ENCODE data around the gene P4HA2.

The P4HA2 gene

DNA sequence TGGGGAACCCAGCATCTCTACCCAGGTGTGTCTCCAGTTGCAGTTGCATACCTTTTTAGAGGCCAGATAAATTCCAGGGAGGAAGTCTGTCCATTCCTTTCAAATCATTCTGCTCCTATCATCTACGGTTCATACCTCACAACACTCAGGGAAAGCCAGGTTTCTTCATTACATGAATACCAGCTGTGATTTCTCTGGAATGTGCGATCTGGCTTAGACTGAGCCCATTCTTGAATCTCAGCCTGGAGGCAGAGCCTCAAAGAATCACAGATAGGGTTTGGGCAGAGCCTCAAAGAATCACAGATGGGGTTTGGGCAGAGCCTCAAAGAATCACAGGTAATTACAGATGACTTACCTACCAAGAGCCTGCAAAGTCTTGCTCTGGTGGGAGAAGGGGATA, 7.2 kb downstream of the P4HA2 start:
- no peaks in the 10 kb centered on the region for H3K9me3 ChIP-seq (ENCODE audit: insufficient read depth, low read depth, low read length)
- H3K9ac ChIP-seq (ENCODE audit: low read depth, low read length, poor library complexity, severe bottlenecking) = no peak overlapping the region
- H4K20me1 ChIP-seq (ENCODE audit: insufficient read depth, low read length, poor library complexity, severe bottlenecking) = no peaks in the 10 kb centered on the region
- H3K27me3 ChIP-seq (ENCODE audit: insufficient read depth, low read length, poor library complexity, severe bottlenecking) = no peaks in the 10 kb centered on the region
- H3K9me2 ChIP-seq (replicated peaks; ENCODE audit: low read depth, low read length) = no peaks in the 10 kb centered on the region
- no peaks in the 10 kb centered on the region for H3F3A ChIP-seq (ENCODE audit: low read depth)
- no peak overlapping the region for H3K4me2 ChIP-seq (ENCODE audit: low read depth, low read length, poor library complexity, severe bottlenecking)
- no peak for TF ChIP-seq EZH2phosphoT487 (IDR thresholded peaks at IDR 0.05; ENCODE audit: borderline replicate concordance)
- TF ChIP-seq, protein P1, sequence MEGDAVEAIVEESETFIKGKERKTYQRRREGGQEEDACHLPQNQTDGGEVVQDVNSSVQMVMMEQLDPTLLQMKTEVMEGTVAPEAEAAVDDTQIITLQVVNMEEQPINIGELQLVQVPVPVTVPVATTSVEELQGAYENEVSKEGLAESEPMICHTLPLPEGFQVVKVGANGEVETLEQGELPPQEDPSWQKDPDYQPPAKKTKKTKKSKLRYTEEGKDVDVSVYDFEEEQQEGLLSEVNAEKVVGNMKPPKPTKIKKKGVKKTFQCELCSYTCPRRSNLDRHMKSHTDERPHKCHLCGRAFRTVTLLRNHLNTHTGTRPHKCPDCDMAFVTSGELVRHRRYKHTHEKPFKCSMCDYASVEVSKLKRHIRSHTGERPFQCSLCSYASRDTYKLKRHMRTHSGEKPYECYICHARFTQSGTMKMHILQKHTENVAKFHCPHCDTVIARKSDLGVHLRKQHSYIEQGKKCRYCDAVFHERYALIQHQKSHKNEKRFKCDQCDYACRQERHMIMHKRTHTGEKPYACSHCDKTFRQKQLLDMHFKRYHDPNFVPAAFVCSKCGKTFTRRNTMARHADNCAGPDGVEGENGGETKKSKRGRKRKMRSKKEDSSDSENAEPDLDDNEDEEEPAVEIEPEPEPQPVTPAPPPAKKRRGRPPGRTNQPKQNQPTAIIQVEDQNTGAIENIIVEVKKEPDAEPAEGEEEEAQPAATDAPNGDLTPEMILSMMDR (conservative IDR thresholded peaks at IDR 0.05; ENCODE audit: low read length) = no peak
- no peaks in the 10 kb centered on the region for H3K79me2 ChIP-seq (ENCODE audit: insufficient read depth, low read length)
- no peaks in the 10 kb centered on the region for H3K36me3 ChIP-seq (ENCODE audit: insufficient read depth, low read length)
- no peak overlapping the region for H2AFZ ChIP-seq (ENCODE audit: low read length)
- peaks cover 5% of the 10 kb centered on the region for H3K4me1 ChIP-seq (ENCODE audit: insufficient read depth, low read length, poor library complexity, severe bottlenecking)
- H3K4me3 ChIP-seq (ENCODE audit: low read length, poor library complexity, severe bottlenecking) = no peak overlapping the region

DNA sequence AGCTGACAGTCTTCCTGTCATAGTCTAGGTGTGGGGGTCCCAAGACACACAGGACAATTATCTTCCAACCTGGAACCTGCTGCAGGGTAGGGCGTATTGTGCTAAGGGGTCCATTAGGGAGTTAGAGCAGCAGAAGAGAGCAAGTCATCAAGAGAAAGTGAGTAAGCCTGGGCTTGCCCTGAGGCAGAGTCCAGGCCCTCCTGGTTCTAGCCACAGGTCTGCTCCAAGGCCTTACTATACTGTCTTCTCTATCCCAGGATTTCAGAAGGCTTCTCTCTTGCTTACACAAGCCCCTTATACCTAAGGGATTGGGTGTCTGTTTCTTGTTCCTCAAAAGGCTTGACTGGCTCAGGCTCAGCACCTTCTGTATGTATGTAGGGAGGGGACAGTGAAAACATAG, 7.7 kb downstream of the P4HA2 start:
- H2AFZ ChIP-seq (ENCODE audit: low read length) = no peak overlapping the region
- no peak overlapping the region for H3K4me3 ChIP-seq (ENCODE audit: low read length, poor library complexity, severe bottlenecking)
- no peaks in the 10 kb centered on the region for H3F3A ChIP-seq (ENCODE audit: low read depth)
- no peaks in the 10 kb centered on the region for H3K9me3 ChIP-seq (ENCODE audit: insufficient read depth, low read depth, low read length)
- H3K9me2 ChIP-seq (replicated peaks; ENCODE audit: low read depth, low read length) = no peaks in the 10 kb centered on the region
- no peaks in the 10 kb centered on the region for H3K79me2 ChIP-seq (ENCODE audit: insufficient read depth, low read length)
- no peaks in the 10 kb centered on the region for H3K36me3 ChIP-seq (ENCODE audit: insufficient read depth, low read length)
- no peak overlapping the region for H3K4me2 ChIP-seq (ENCODE audit: low read depth, low read length, poor library complexity, severe bottlenecking)
- no peak overlapping the region for H3K9ac ChIP-seq (ENCODE audit: low read depth, low read length, poor library complexity, severe bottlenecking)
- TF ChIP-seq, protein P1 (conservative IDR thresholded peaks at IDR 0.05; ENCODE audit: low read length) = no peak
- no peak for TF ChIP-seq EZH2phosphoT487 (IDR thresholded peaks at IDR 0.05; ENCODE audit: borderline replicate concordance)
- H4K20me1 ChIP-seq (ENCODE audit: insufficient read depth, low read length, poor library complexity, severe bottlenecking) = no peaks in the 10 kb centered on the region
- no peaks in the 10 kb centered on the region for H3K27me3 ChIP-seq (ENCODE audit: insufficient read depth, low read length, poor library complexity, severe bottlenecking)
- H3K4me1 ChIP-seq (ENCODE audit: insufficient read depth, low read length, poor library complexity, severe bottlenecking) = no peaks in the 10 kb centered on the region

DNA sequence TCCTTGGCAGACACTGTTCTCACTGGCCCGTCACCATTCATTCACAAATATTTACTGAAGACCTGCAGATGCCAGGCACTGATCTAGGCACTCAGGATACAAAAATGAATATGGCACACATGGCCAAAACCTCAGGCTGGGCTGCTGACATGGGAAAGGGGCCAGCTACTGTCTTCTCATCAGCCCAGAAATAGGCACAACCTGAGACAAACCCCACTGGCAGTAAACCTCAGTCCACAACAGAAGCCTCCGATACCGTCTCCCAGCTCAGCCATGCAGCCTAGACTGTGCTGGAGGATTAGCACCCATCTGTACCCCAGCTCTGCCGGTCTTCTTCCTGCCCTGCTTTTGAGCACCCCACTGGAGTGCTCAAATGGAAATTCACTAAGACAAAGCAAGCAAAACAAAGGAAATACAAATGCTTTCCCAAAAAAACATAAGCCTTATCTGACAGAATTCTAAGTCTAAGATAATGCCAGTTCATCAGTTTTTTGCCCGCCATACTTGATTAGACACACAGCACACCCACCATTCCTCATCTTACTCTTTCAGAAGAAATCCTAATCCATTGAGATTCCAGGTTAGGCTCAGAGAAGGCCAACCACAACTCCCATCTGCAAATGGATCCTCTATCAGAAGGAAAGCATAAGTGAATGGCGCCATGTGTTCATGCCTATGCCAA, 8.2 kb downstream of the P4HA2 start:
- no peaks in the 10 kb centered on the region for H3K9me3 ChIP-seq (ENCODE audit: insufficient read depth, low read depth, low read length)
- H2AFZ ChIP-seq (ENCODE audit: low read length) = no peak overlapping the region
- no peaks in the 10 kb centered on the region for H3K9me2 ChIP-seq (replicated peaks; ENCODE audit: low read depth, low read length)
- no peaks in the 10 kb centered on the region for H3F3A ChIP-seq (ENCODE audit: low read depth)
- no peak overlapping the region for H3K4me3 ChIP-seq (ENCODE audit: low read length, poor library complexity, severe bottlenecking)
- no peak for TF ChIP-seq EZH2phosphoT487 (IDR thresholded peaks at IDR 0.05; ENCODE audit: borderline replicate concordance)
- TF ChIP-seq, protein P1 (conservative IDR thresholded peaks at IDR 0.05; ENCODE audit: low read length) = no peak
- H3K9ac ChIP-seq (ENCODE audit: low read depth, low read length, poor library complexity, severe bottlenecking) = no peak overlapping the region
- H3K79me2 ChIP-seq (ENCODE audit: insufficient read depth, low read length) = no peaks in the 10 kb centered on the region
- H3K4me1 ChIP-seq (ENCODE audit: insufficient read depth, low read length, poor library complexity, severe bottlenecking) = no peaks in the 10 kb centered on the region
- no peaks in the 10 kb centered on the region for H3K27me3 ChIP-seq (ENCODE audit: insufficient read depth, low read length, poor library complexity, severe bottlenecking)
- H3K36me3 ChIP-seq (ENCODE audit: insufficient read depth, low read length) = no peaks in the 10 kb centered on the region
- no peaks in the 10 kb centered on the region for H4K20me1 ChIP-seq (ENCODE audit: insufficient read depth, low read length, poor library complexity, severe bottlenecking)
- no peak overlapping the region for H3K4me2 ChIP-seq (ENCODE audit: low read depth, low read length, poor library complexity, severe bottlenecking)
